HG02973 (cell line): ENCODE measurements around the gene CD80.

Experiments used
- ATAC-seq: cut with Tn5 transposase; IDR thresholded peaks from one replicate; pipeline ENCODE4 v1.9.1; 2021; ENCODE audit warnings: moderate library complexity; ENCODE audit not compliant: unreplicated experiment

Gene CD80

DNA sequence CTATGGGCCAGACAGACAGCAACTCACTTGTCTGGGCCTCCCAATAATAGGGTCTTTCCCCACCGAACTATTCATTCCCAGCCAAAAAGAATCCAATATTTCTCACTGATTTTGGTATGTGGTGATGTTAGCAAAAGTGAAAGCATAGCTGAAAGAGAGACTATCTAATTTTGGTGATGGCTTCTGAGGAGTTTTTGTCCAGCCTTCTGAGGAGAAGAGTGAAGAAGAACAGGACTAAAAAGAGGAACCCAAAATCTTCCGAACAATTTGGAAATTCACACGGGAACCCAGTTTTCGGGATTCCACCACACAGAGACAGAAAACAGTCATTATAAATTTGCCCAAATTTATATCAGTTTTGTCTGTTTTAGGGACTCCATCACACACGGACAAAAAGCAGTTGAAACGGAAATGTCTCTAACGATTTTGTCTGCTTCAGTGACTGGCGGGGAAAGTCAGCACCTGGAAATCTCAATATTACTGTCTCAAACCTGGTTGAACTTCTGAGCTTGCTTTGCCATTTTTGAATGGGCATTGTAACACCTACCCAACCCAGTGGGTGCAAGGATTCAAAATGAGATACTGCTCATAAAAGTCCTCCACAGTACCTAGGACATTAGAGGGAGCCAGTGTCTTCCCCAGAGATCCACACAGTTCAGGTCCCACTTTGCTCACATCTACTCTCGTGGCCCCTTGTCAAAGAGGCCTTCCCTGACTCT is 9.1 kb downstream of the CD80 start:
- peak; percentile 34 for ATAC-seq

DNA sequence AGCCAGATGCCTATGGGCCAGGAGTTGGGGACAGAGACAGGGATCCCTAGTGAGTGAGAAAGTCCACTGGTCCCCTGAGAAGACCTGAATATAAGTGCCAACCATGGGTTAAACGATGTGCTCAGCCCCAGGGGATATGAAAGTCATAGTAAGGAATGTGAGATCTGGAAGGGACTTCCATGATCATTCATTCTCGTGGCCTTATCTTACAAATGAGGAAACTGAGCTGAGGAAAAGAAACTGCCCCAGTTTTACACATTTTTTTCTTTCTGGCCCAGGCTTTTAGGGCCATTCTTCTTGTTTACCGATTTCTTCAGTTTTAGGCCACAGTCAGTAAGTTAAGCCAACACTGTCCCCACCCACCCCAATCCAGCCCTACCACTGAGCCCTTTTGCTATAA is 11.1 kb downstream of the CD80 start:
- ATAC-seq: no peak

DNA sequence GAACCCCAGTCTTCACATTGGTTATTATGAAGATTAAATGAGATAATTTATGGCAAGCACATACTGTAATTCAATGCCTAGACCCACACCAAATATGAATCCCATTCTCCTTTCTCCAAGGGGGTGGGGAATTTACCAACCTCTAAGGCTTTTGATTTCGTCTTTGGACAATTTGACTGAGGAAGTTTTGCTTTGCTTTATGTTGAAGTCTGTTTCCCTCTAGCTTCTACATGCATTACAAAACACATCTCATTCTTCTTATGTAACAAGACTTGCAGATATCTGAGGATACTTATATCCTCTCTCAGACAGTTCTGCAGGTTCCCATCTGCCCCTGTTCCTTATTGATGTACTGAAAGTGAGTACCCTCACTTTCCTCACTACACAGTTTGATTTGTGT is 12.2 kb downstream of the CD80 start:
- no peak for ATAC-seq

DNA sequence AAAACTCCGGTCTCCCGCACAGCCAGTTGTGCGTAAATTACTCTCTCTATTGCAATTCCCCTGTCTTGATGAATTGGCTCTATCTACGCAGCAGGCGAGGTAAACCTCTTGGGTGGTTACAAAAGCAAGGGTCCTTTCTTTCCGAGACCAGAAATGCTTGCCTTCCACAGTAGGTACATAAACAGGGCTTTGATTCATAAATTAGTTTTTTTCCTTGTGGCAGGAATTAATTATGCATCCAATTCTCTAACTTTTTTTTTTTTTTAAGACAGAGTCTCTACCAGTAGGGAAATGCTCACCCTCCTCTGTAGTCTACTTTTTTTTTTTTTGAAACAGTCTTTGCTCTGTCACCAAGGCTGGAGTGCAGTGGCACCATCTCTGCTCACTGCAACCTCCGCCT is 16.3 kb downstream of the CD80 start:
- ATAC-seq: no peak

DNA sequence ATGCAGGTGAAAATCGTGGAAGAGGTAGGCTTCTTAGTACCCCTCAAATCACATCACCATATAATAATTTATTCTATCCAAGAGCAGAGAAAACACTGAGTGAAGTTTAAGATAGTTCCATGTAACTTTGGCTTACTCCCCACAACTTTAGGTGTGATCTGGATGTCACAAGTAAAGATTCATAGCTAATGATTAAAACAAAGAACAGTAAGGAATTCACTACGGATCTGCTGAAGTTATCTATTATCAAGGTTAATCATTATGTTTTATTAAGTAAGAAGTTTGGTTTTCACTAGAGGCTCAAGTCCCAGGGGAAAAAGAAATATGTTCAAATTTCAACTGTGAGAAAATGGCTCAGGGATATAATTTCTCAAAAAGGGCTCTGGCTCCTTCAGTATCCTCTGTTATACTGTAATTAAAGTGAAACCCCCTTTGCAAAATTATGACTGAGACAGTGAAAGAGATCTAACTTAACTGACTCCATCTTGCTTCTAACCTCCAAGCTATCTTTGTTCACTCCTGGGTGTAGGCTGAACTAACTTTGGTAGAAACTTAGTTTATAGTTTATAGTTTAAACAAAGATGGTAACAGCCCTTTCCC is 17.1 kb downstream of the CD80 start:
- ATAC-seq: no peak

DNA sequence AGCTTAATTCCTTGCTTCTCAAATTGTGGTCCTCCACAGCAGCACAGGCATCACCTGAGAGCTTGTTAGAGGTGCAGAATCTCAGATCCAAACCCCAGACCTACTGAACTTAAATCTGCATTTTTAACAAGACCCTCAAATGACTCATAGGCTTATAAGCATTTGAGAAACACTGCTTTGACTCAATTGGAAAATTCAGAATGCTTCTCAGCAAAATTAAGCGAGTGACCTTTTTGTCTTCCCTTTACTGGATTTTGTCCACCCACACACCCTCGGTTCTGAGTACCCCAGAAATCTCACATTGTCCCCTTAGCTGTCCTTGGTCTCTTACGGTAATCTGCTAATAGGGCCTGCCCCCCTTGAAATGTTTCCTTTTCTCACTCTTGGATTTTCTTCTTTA is 17.9 kb downstream of the CD80 start:
- no peak for ATAC-seq

DNA sequence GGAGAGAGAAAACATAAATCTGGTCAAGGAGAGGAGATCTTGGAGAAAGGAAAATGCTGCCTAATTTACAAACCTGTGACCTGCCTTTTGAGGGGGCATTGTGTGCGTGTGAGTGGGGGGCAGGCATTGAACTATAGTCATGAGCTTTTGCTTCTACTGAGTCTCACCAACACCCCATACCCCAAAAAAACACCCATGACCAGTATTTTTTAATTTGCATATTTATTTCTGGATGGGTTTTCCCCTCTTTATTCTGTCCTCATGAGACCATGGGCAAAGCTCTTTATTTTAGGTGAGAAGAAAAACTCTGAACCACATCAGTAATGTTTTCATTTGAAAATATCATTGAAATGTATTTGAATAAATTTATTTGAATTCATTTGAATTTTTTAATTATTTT is 20.6 kb downstream of the CD80 start:
- no peak for ATAC-seq

DNA sequence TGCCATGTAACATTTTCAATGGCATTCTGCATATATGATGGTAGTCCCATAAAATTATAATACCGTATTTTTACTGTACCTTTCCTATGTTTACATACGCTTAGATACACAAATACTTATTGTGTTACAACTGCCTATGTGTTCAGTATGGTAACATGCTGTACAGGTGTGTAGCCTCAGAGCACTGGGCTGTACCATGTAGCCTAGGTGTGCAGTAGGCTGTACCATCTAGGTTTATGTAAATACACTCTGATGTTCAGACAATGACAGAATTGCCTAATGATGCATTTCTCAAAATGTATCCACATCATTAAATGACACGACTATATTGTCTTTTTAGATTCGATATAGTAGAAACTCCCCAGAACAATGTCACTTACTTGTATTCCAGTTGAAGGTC is 22.7 kb downstream of the CD80 start:
- ATAC-seq: no peak

DNA sequence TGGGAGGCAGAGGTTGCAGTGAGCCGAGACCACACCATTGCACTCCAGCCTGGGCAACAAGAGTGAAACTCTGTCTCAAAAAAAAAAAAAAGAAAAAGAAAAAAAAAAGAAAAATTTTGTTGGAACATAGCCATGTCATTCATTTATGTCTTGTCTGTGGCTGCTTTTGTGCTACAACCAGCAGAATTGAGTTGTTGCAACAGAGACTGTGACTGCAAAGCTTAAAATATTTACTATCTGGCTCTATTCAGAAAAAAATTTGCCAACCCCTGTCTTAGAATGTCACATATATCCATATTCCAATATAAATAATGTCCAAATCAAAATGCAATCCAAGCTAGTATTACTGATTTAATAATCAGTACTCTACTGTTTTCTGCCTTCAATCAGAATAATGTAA is 25.1 kb downstream of the CD80 start:
- ATAC-seq: no peak

DNA sequence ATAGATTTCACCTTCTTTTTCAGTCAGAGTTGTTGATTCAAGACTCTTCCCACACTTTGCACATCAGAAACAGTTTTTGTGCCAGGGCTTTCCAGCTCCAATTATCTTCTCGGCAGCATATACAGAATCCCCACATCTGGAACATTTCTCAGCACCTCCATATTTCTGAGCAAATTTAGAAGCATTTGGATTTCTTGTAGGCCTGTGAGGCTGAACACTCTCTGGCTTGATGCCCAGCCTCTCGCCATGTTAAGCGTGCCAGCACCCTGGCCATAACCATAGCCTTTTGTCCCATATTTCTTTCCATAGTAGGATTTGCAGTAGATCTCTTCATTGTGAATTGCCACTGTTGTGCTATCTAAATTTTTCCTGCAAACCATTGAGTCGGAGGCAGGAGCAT is 28.3 kb downstream of the CD80 start:
- no peak for ATAC-seq

DNA sequence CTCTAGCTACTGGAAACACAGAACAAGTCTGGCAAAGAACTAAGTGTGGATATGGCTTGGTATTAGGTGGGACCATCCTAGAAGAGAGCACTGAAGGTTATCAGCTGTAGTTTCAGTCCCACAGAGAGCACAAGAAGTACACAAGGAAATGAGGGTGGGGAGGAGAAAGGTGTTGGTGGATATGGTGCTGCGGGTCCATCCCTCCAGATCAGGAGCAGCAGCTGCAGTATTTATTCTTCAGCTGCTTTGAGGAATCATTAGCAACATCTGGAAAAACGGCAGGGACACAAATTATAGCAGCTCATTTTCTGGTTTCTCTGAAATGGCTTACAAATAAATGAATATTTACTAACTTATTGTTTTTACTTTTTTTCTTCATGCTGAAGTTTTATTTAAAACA is 29.0 kb downstream of the CD80 start:
- ATAC-seq: no peak

DNA sequence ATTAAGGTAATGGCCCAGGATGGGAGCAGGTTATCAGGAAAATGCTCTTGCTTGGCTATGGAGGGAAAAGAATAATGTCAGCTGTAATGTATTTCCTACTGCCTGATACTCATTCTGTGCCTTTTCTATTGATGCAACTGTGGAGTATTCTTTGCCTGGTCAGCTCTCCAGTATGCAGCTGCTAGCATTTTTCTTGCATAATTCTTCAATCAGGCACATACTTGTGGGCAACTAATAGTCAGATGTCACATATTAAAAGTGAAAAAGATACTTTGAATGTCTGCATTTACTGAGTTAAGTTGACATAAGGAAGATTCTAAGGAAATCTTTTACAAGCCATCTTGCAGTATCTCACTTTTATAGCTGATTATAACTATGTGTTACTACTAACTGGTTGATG is 29.5 kb downstream of the CD80 start:
- ATAC-seq: no peak

DNA sequence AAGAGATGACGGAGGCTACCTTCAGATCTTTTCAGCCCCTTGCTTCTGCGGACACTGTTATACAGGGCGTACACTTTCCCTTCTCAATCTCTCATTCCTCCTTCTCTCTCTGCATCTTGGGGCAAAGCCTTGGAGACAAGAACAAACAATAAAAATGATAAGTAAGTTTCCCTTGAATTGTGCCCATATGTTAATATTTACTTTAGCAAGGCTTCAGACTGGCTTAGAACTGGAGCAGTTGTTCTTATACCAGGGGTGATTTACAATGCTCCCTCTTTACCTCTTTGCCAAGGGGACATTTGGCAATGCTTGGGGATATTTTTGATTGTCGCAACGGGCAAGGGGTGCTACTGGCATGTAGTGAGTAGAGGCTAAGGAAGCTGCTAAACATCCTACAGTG is 31.7 kb downstream of the CD80 start:
- no peak for ATAC-seq

DNA sequence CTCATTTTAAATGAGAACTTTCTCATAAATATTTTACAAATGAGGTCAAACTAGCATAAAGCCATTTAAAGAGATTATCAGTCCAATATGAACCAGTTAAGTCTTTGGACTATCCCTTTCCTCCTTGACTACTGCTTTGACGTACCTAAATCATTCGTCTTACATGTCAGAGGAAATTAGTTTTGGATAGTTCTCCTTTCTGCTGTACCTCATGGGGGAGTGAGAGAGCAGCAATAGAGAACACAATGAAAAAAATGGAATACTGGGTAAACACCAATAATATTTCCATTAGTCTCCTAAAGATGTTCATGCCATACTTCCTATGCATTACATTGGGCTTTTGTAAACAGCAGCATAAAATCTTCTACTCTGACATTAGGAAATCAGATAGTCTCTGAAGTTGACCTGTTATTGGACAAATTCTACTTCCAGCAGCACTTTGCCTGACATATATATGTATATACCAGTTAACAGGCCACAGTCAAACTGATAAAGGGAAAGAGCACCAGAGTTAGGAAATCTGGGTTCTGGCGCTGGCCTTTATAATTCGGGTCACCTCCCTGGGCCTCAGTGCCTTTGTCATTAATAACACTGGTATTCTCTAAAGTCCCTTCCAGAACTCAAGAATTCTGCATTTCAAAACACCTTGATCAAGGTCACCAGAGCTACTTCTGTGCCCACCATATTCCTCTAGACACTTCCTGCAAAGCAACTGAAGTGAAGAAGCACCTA is 34.3 kb downstream of the CD80 start:
- no peak for ATAC-seq

DNA sequence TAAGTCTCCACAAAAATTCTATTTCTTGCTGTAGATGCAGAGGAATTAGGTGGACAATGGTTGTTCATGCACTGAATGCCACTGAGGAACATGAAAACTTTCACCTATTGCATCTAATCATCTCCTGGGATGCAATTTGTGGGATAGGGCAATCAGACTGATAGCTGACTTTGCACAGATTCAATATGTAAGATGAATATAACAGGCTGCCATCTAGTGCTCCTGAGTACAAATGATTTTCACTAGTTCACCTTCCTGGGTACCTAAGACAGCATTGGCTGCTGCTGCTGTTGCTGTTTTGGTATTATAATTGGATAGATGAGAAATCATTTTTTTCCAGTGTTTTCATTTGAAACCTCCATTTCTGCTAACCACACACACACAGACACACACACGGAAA is 41.4 kb downstream of the CD80 start:
- no peak for ATAC-seq

DNA sequence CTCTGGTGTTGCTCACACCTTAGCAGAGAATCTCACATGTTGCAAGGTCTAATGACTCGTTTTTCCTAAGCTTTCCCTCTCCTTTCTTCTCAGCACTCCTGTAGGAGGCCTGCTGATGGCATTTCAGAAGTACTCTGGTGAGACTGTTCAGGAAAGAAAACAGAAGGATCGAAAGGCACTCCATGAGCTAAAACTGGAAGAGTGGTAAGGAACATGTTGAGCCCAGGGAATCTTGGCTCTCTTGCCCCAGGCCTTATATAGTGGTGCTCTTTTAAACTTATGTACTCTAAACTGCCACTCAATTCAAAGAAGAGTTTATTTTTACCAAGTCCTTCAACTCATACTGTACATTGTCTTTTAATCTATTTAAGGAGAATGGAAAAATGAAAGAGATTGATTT is 42.3 kb downstream of the CD80 start:
- ATAC-seq: no peak

DNA sequence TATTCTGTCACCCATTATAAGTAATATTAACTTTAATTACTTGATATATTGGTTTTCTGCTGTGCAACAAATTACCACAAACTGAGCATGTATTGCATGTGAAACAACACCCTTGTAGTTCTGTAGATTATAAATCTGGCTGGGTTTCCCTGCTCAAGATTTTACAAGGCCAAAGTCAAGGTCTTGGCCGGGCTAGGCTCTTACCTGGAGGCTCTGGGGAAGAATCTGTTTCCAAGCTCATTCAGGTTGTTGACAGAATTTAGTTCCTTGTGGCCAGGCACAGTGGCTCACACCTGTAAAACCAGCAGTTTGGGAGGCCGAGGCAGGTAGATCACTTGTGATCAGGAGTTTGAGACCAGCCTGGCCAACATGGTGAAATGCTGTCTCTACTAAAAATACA is 44.8 kb downstream of the CD80 start:
- no peak for ATAC-seq

DNA sequence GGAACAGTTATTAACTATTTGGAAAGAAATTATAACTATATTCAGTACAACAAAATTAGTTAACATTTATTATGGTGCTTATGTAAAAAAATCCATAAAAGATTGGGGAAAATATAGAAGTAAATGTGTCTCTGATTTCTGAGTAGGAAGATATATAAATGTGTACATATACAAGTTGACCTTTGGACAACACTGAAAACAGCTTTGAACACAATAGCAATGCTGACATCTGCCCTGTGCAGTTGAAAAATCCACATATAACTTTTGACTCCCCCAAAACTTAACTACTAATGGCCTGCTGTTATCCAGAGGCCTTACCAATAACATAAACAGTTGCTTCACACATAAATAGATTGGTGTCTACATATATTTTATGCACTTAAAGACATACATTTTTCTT is 48.7 kb downstream of the CD80 start:
- no peak for ATAC-seq

DNA sequence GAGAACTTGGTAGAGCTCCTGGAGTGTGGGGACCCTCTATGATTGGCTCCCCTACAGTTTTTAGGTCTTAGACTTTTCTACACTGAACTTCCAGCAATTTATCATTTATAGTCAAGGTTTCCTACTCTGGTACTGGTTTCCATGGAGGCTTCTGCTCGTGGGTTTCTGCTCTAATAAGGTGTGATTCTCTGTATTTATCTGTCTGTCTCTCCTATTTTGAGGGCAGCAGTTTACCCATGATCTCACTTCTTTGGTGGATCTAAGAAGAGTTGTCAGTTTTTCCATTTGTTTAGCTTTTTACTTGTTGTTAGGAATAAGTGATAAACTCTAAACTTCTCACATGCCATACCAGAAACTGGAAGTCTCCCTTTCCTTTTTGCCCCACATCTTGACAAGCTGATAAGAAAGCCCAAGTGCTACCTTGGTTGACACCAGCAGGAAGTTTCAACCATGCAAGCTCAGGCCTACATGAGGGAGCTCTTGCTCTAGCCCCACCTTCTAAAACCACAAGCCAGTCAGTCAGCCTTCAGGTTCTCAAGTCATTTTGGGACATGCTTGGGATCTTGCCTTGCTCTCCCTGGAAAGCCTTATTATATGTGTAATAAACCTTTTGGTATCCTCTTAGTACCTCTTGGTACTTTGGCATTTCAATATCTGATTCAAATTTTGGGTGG is 51.1 kb downstream of the CD80 start:
- no peak for ATAC-seq

DNA sequence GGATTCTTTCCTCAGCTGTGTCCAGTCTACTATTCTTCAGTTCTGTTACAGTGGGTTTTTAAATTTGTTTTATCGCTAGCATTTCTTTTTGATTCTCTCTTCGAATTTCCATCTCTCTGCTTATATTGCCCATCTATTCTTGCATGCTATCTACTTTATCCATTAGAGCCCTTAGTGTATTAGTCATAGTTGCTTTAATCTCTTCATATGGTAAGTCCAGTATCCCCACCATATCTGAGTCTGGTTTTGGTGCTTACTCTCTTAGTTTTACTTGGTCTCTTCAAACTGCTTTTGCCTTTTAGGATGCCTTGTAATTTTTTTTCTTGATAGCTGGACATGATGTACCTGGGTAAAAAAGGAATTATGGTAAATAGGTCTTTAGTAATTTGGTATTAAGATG is 52.0 kb downstream of the CD80 start:
- ATAC-seq: no peak

DNA sequence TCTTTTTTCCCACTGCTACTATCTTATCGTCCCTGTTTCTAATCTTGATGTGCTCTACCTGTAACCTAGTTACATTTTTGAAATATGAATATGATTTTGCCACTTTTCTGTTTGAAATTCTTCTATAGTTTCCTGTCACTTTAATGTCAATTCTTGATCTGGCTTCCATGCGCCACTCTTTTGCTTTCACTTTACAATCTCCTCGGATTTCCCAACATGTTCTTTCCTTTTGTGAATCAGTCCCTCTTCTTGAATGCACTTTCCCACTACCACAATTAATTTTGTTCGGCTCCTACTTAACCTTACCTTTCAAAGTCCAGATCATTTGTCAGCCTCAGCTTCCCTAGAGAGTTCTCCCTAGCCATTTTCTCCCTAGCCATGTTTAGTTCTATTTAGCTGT is 52.8 kb downstream of the CD80 start:
- ATAC-seq: no peak

DNA sequence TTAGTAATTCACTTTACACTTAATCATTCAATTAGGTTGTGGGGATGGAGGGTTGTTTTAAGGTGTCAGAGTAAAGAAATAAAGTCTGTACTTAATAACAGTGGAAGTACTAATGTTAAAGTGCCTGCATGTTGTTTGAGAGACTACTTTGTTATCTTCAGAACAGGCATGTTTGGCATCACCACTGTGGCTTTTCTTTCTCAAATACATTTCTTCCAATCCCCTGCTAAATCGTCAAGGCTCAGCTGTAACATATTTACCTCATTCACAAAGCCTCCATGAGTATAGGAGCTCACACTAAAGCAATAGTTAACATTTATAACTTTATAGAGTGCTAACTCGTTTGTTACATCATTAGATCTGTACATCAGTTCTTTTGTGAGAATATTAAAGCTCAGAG is 58.5 kb downstream of the CD80 start:
- no peak for ATAC-seq
